WTC11 (cell line): ENCODE data around the gene ITGA8. TPM values are rescaled to one million over a fixed set of nuclear protein-coding genes. Genes with fewer than 3 reads are reported as not detected.

ENCODE experiments used
- ATAC-seq: fragments of 200-7000 bp; cut with Tn5 transposase; 2 replicates; pipeline ENCODE4 v1.10.0; 2021; ENCODE audit warnings: mild to moderate bottlenecking, moderate library complexity
- CTCF ChIA-PET: fragments of 300-600 bp; sonication (Branson Sonifier 250); formaldehyde crosslinking; loops from one replicate; lab custom pipeline; 2021; ENCODE audit warnings: antibody characterized with exemption; lab: Charles Lee
- POLR2A ChIA-PET: fragments of 350-600 bp; sonication (Branson Sonifier 250); formaldehyde crosslinking; loops from one replicate; lab custom pipeline; 2021; ENCODE audit warnings: antibody characterized with exemption; lab: Charles Lee
- DNase-seq: peaks from one replicate; pipeline ENCODE4 v3.0.0; 2021; ENCODE audit warnings: low spot score
- H3K27ac Mint-ChIP-seq: 2 replicates; pipeline ENCODE4 v1.8.0; 2021; ENCODE audit warnings: mixed read lengths
- H3K27me3 Mint-ChIP-seq: 2 replicates; pipeline ENCODE4 v1.8.0; 2021; ENCODE audit warnings: low read depth, mild to moderate bottlenecking, moderate library complexity, mixed read lengths
- H3K36me3 Mint-ChIP-seq: 2 replicates; pipeline ENCODE4 v1.8.0; 2021; ENCODE audit warnings: mixed read lengths
- H3K4me1 Mint-ChIP-seq: 2 replicates; pipeline ENCODE4 v1.8.0; 2022; ENCODE audit warnings: mixed read lengths
- H3K4me3 Mint-ChIP-seq: 2 replicates; pipeline ENCODE4 v1.8.0; 2021; ENCODE audit warnings: mild to moderate bottlenecking, moderate library complexity, mixed read lengths
- H3K9me3 Mint-ChIP-seq: 2 replicates; pipeline ENCODE4 v1.8.0; 2021; ENCODE audit warnings: mixed read lengths
- AFF4 ChIP-seq: sonication (generic); formaldehyde crosslinking; IDR thresholded peaks from 2 replicates; pipeline ENCODE4 v1.8.1; 2023; ENCODE audit warnings: mild to moderate bottlenecking, missing genetic modification reagents, borderline replicate concordance
- AR ChIP-seq: fragments of 250-450 bp; sonication (Bioruptor Pico); IDR thresholded peaks from 2 replicates; pipeline ENCODE4 v1.9.0; 2021; ENCODE audit warnings: mild to moderate bottlenecking
- ARID4B ChIP-seq: sonication (generic); formaldehyde crosslinking; IDR thresholded peaks from 2 replicates; pipeline ENCODE4 v1.8.0; 2023; ENCODE audit warnings: missing genetic modification reagents, mild to moderate bottlenecking, borderline replicate concordance
- CREM ChIP-seq: sonication (generic); formaldehyde crosslinking; IDR thresholded peaks from 2 replicates; pipeline ENCODE4 v1.8.1; 2022; ENCODE audit warnings: mild to moderate bottlenecking, missing genetic modification reagents, moderate library complexity
- EMX1 ChIP-seq: fragments of 250-450 bp; sonication (Bioruptor Pico); IDR thresholded peaks from 2 replicates; pipeline ENCODE4 v1.8.0; 2021; ENCODE audit warnings: mild to moderate bottlenecking
- GTF2I ChIP-seq: fragments of 250-450 bp; sonication (Bioruptor Pico); conservative IDR thresholded peaks from 2 replicates; pipeline ENCODE4 v1.4.0; 2021; ENCODE audit warnings: mild to moderate bottlenecking
- HMGA2 ChIP-seq: fragments of 250-450 bp; sonication (Bioruptor Pico); IDR thresholded peaks from 2 replicates; pipeline ENCODE4 v1.4.0; 2021; ENCODE audit warnings: mild to moderate bottlenecking, moderate library complexity
- JAZF1 ChIP-seq: fragments of 250-450 bp; sonication (Bioruptor Pico); IDR thresholded peaks from 2 replicates; pipeline ENCODE4 v1.9.0; 2021; ENCODE audit warnings: moderate library complexity, mild to moderate bottlenecking, inconsistent platforms
- KAT7 ChIP-seq: sonication (generic); formaldehyde crosslinking; IDR thresholded peaks from 2 replicates; pipeline ENCODE4 v1.8.1; 2023; ENCODE audit warnings: missing genetic modification reagents, mild to moderate bottlenecking, borderline replicate concordance
- MXD4 ChIP-seq: fragments of 250-450 bp; sonication (Bioruptor Pico); IDR thresholded peaks from 2 replicates; pipeline ENCODE4 v1.8.0; 2021; ENCODE audit warnings: mild to moderate bottlenecking, moderate library complexity, borderline replicate concordance
- MYBL2 ChIP-seq: sonication (generic); formaldehyde crosslinking; IDR thresholded peaks from 2 replicates; pipeline ENCODE4 v1.8.1; 2023; ENCODE audit warnings: mild to moderate bottlenecking, moderate library complexity, missing genetic modification reagents
- PRDM15 ChIP-seq: sonication (generic); formaldehyde crosslinking; IDR thresholded peaks from 2 replicates; pipeline ENCODE4 v1.8.0; 2022; ENCODE audit warnings: missing genetic modification reagents
- RORB ChIP-seq: fragments of 250-450 bp; sonication (Bioruptor Pico); IDR thresholded peaks from 2 replicates; pipeline ENCODE4 v1.9.0; 2021; ENCODE audit warnings: mild to moderate bottlenecking
- TEAD4 ChIP-seq: sonication (generic); formaldehyde crosslinking; IDR thresholded peaks from 2 replicates; pipeline ENCODE4 v1.8.0; 2022; ENCODE audit warnings: mild to moderate bottlenecking, missing genetic modification reagents
- ZMAT4 ChIP-seq: fragments of 250-450 bp; sonication (Bioruptor Pico); IDR thresholded peaks from 2 replicates; pipeline ENCODE4 v1.9.0; 2021; ENCODE audit warnings: mild to moderate bottlenecking
- ZNF219 ChIP-seq: sonication (generic); formaldehyde crosslinking; IDR thresholded peaks from 2 replicates; pipeline ENCODE4 v1.8.0; 2023; ENCODE audit warnings: missing genetic modification reagents, mild to moderate bottlenecking, borderline replicate concordance
- ZNF423 ChIP-seq: fragments of 250-450 bp; sonication (Bioruptor Pico); IDR thresholded peaks from 2 replicates; pipeline ENCODE4 v2.1.2; 2022; ENCODE audit warnings: mild to moderate bottlenecking, moderate library complexity
- ZNF512 ChIP-seq: sonication (generic); formaldehyde crosslinking; IDR thresholded peaks from 2 replicates; pipeline ENCODE4 v1.8.1; 2022; ENCODE audit warnings: missing genetic modification reagents, borderline replicate concordance
- total RNA-seq: library from RNA; stranded (reverse); gene quantifications from 3 replicates; pipeline ENCODE4 v1.2.3, GENCODE V29; 2021

Gene ITGA8
- total RNA-seq, 1 experiment from 2014 or later, result not detected

- H3K27ac Mint-ChIP-seq, result no peak overlapping the region
- TF ChIP-seq MYBL2 (CRISPR knock-in tag) (no peak), ZNF512 (CRISPR knock-in tag) (no peak), RORB (CRISPR knock-in tag) (no peak), TEAD4 (no peak), AFF4 (CRISPR knock-in tag) (no peak), ZMAT4 (CRISPR knock-in tag) (no peak), CREM (CRISPR knock-in tag) (no peak), EMX1 (no peak), HMGA2 (no peak), KAT7 (CRISPR knock-in tag) (no peak), ZNF423 (no peak), MXD4 (no peak), GTF2I (CRISPR knock-in tag) (no peak), JAZF1 (CRISPR knock-in tag) (no peak), ZNF219 (CRISPR knock-in tag) (no peak), AR (CRISPR knock-in tag) (no peak), PRDM15 (CRISPR knock-in tag) (no peak), ARID4B (CRISPR knock-in tag) (no peak)
- ChIA-PET POLR2A (no interaction called here), CTCF (interaction anchor here (0.9 kb wide), 1 partner anchor 65 kb away, joined by 3 read pairs; no protein-coding TSS in a partner anchor)
- peaks cover 27% of the 10 kb centered on the region for H3K9me3 Mint-ChIP-seq
- ATAC-seq (no peak), DNase-seq (no peak)
- H3K4me1 Mint-ChIP-seq, result peaks cover 12% of the 10 kb centered on the region
- peaks cover 10% of the 10 kb centered on the region for H3K36me3 Mint-ChIP-seq
- H3K4me3 Mint-ChIP-seq, result no peak overlapping the region
- peaks cover 20% of the 10 kb centered on the region for H3K27me3 Mint-ChIP-seq
Measured at GRCh38 chr10:15504101-15504840, 215.5 kb downstream of the ITGA8 start.
